Dermis lymphatic vessel endothelial cell (primary cell): Measurements from ENCODE around the gene GAS2L1. TPM values are rescaled to one million over a fixed set of nuclear protein-coding genes. Genes with fewer than 3 reads are reported as not detected.

Experiments
- total RNA-seq: library from RNA; depleted of rRNA; stranded (reverse); fragments of >200 nt; gene quantifications from 2 replicates; pipeline ENCODE4 v1.2.1, GENCODE V29; 2014

The GAS2L1 gene
- total RNA-seq = 20.0 and 22.9 TPM in 2 replicates

DNA sequence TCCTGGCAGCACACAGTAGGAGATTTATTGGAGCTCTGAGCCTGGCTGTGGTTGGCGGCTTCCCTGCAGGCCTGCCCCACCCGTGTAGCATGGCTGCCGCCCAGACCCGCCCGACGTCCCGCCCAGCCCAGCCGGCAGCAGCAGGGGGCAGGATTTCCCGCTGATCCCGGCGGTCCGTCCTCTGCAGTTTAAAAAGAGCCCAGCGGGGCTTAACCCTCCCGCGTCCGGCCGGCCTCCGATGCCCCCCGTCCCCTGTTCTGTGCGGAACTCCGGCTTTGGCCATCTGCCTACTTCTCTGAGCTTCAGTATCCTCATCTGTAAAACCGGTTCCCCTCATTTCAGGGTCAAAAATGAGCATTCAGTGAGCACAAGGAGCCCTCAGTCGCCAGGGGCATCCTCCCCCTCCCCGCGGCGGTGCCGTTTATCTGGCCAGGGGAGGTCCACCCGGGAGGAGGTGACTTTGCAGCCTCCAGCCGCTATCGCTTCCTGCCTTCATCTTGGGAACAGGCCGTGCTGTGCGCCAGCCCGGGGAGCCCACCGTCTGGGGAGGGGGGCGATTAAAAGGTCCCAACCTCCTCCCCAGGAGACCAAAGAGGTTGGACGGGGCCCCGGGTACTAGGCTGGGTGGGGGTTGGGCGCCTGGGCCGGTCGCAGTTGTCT lies at the start of gene GAS2L1:
Gene GAS2L1 (plus strand): TSS at position 476 of the 660 bp plus-strand sequence. CDS start 1,456 bp downstream, outside the sequence.

DNA sequence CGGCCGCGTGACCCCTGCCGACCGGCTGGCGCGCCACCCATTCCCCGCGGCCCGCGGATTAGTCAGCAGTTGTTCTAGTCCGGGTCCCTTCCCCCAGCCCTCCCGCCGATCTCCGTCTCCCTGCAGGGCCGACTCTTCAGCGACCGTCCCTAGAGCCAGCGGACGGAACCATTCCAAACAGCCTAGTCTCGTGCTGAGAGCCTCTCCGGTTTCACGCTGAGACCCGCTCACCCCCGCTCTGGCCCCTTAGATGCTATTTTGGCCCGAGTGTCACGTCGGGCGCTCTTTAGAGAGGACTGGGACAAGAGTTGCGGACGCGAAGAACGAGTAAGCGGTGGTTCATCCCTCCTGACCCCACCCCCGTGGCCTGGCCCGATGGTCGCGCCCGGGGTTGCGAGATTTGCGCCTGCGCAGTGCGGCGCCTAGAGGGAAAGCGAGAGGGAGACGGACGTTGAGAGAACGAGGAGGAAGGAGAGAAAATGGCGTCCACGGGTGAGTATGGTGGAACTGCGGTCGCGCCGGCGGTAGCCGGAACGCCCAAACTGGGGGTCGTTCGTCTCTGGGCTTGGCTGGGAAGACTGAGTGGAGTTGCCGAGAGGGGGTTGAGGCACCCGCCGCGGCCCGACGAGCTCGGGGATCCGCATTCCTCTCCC lies 38.5 kb upstream of the GAS2L1 start, which contains the start of the genes EWSR1 and RHBDD3:
Gene EWSR1 (plus strand): TSS at position 411 of the 653 bp plus-strand sequence. CDS start 69 bp downstream, at position 480.
Gene RHBDD3 (minus strand): TSS at position 124 of the 653 bp plus-strand sequence. CDS start 2,355 bp downstream, outside the sequence.

DNA sequence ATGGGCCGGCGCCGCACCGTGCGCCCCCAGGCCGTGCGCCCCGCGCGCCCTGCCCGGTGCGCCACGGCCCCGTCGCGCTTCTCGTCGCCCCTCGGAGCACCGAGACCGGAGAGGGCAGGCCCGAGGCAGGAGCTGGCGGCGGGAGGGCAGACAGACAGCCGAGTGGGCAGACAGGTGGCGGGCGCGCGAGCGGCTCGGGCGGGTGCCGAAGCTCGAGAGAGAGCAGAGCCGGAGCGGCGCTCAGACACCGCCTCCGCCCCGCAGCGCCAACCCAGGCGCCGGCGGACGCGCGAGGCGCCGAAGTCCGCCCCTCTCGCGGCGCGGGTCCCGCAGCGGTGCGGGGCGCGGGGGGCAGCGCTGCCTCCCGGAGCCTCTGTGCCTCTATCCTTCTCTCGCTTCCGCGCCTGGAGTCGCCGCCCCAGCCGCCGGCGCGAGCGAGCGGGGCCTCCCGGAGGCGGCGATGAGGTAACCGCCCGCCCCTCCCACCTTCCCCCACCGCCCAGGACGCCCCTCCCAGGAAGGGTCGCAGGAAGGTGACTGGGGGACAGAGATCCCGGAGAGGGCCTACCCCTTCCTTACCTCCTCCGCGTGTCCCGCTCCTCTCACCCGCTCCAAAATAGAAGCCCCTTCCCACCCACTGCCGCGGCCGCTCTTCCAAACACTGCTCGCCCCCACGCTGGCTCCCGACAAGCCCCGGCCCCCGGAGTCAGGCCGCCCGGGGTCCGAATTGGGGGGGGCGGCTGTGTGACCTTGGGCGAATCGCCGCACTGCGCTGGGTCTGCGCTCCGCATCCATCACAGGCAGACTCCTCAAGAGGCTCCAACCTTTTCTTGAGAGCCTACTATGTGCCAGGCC lies 9.1 kb downstream of the GAS2L1 start, which contains the start of gene RASL10A:
Gene RASL10A (minus strand): TSS at position 412 of the 855 bp plus-strand sequence. CDS start 451 bp downstream, outside the sequence.

Other genes starting within 250 kb of the GAS2L1 start
- gene C22orf31, start 244.8 kb upstream of the GAS2L1 start, total RNA-seq = not detected in 2 replicates
- gene KREMEN1, start 233.6 kb upstream of the GAS2L1 start, total RNA-seq = 0.22 and 0.26 TPM in 2 replicates
- 8.0 and 10.0 TPM in 2 replicates for gene EMID1, start 100.8 kb upstream of the GAS2L1 start, total RNA-seq
- gene RHBDD3, start 38.7 kb upstream of the GAS2L1 start, total RNA-seq = 17.8 and 18.7 TPM in 2 replicates
- 135 and 154 TPM in 2 replicates for gene EWSR1, start 38.4 kb upstream of the GAS2L1 start, total RNA-seq
- 6.2 and 22.6 TPM in 2 replicates for gene RASL10A, start 9.0 kb downstream of the GAS2L1 start, total RNA-seq
- gene AP1B1, start 81.9 kb downstream of the GAS2L1 start, total RNA-seq = 147 and 189 TPM in 2 replicates
- gene RFPL1, start 131.9 kb downstream of the GAS2L1 start, total RNA-seq = under 0.01 and 0.09 TPM in 2 replicates
- 0.09 and 0.11 TPM in 2 replicates for gene NEFH, start 173.6 kb downstream of the GAS2L1 start, total RNA-seq
- gene THOC5, start 247.1 kb downstream of the GAS2L1 start, total RNA-seq = 28.8 and 37.9 TPM in 2 replicates